Measurements from ENCODE around the gene DSG2.

DNA sequence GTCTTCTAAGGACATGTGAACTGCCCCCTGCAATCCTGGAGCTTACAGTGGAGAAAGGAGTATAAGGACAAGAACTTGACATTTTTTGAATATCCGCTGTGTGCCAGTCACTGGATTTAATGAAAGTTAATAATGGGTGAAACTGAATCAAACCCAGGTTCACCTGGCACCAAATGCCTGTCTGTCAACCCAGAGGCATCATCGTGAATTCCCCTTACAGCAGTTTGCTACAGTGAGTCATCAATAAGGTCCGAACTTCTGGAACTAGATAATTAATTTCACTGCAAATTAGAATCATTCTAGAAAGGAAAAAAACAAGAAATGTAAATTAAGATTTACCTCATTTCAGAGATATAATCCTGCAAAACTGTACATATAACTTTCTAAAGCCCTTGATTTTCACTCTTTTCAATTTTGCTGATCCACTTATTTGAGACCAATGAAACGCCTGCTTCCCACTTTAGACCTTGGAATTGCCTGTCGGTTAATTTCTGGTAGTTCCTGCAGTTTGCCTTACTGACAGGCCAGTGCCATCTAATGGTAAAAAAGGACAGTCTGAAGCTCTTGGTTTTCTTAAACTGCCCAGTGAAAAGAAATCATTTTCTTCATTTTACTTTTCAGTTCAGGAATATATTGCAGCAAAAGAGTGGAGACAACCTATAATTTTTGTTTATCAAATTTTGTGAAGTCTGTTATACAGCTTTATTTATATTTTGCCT lies 8.2 kb downstream of the DSG2 start:
- TF ChIP-seq POLR2AphosphoS5 (IDR thresholded peaks at IDR 0.05) (no peak), POLR2A (IDR thresholded peaks at IDR 0.05) (no peak)
- TF ChIP-seq, protein P1, sequence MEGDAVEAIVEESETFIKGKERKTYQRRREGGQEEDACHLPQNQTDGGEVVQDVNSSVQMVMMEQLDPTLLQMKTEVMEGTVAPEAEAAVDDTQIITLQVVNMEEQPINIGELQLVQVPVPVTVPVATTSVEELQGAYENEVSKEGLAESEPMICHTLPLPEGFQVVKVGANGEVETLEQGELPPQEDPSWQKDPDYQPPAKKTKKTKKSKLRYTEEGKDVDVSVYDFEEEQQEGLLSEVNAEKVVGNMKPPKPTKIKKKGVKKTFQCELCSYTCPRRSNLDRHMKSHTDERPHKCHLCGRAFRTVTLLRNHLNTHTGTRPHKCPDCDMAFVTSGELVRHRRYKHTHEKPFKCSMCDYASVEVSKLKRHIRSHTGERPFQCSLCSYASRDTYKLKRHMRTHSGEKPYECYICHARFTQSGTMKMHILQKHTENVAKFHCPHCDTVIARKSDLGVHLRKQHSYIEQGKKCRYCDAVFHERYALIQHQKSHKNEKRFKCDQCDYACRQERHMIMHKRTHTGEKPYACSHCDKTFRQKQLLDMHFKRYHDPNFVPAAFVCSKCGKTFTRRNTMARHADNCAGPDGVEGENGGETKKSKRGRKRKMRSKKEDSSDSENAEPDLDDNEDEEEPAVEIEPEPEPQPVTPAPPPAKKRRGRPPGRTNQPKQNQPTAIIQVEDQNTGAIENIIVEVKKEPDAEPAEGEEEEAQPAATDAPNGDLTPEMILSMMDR (IDR thresholded peaks at IDR 0.05 in 8 of 11, conservative IDR thresholded peaks at IDR 0.05 in 3 of 11) = peak in 1 of 11 experiments; percentile 10
